ENCODE results near the gene MYPN.

DNA sequence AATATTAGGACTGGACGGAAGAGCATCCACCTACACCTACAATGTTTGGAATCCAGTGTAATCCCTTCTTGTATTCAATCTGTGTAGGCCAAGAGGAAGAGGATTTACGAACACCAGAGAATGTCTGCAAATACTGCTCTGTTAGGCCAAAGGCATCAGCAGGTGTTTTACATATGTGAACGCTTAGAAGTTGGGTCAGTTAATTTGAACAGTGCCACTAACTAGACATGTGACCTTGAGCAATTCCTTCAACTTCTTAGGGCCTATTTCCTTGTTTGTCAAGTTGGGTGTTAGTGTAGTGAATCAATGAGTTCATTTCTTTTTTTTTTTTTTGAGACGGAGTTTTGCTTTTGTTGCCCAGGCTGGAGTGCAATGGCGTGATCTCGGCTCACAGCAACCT, 35.4 kb downstream of the MYPN start:
- TF ChIP-seq, protein P1, sequence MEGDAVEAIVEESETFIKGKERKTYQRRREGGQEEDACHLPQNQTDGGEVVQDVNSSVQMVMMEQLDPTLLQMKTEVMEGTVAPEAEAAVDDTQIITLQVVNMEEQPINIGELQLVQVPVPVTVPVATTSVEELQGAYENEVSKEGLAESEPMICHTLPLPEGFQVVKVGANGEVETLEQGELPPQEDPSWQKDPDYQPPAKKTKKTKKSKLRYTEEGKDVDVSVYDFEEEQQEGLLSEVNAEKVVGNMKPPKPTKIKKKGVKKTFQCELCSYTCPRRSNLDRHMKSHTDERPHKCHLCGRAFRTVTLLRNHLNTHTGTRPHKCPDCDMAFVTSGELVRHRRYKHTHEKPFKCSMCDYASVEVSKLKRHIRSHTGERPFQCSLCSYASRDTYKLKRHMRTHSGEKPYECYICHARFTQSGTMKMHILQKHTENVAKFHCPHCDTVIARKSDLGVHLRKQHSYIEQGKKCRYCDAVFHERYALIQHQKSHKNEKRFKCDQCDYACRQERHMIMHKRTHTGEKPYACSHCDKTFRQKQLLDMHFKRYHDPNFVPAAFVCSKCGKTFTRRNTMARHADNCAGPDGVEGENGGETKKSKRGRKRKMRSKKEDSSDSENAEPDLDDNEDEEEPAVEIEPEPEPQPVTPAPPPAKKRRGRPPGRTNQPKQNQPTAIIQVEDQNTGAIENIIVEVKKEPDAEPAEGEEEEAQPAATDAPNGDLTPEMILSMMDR (IDR thresholded peaks at IDR 0.05), result no peak
- TF ChIP-seq POLR2A (IDR thresholded peaks at IDR 0.05), result no peak

All from suprapubic skin (tissue), 3 donors.